Measurements from ENCODE around the gene CFAP97D2.

The CFAP97D2 gene

DNA sequence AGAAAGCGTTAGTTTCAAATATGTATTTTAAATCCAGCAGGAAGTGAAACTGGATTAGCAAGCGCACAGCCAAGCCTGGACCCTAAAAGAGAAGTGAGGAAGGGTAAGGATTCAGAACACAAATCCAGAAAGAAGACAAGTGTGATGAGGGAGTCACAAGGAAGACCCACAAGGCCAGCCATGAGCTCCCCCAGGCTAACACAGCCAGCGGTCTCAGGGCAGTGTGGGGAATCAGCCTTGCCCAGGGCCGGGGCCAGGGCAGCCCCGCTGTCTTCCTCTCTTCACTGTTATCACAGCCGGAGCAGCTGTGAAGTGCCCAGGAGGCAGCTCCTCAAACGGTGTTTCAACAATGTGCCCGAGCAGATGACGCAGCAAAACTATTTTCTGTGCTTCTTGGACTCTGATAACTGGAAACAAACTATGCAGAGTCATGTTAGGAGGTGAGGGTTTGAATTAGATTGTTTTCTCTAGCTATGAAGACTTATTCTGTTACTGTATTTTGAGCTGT is 43.5 kb downstream of the CFAP97D2 start:
- no peaks in the 10 kb centered on the region for H3K27me3 ChIP-seq (ENCODE audit: insufficient read depth, low read length)
- H3K9me3 ChIP-seq (ENCODE audit: insufficient read depth, low read depth, low read length): no peaks in the 10 kb centered on the region
- H3K36me3 ChIP-seq (ENCODE audit: insufficient read depth, low read depth, low read length): no peaks in the 10 kb centered on the region
- no peak overlapping the region for H3K4me3 ChIP-seq (ENCODE audit: low read length)
- peaks cover 6% of the 10 kb centered on the region; the same call in 1 of the 2 replicates for H3K4me1 ChIP-seq (ENCODE audit: insufficient read depth, low read length)
- no peak overlapping the region for H3K27ac ChIP-seq (ENCODE audit: low read length)
- H3K9ac ChIP-seq (ENCODE audit: low read depth, low read length): no peak overlapping the region

- H3K4me3 ChIP-seq (ENCODE audit: low read length): no peak overlapping the region
- H3K27ac ChIP-seq (ENCODE audit: low read length): no peak overlapping the region
- no peak overlapping the region for H3K9ac ChIP-seq (ENCODE audit: low read depth, low read length)
- no peaks in the 10 kb centered on the region for H3K27me3 ChIP-seq (ENCODE audit: insufficient read depth, low read length)
- H3K9me3 ChIP-seq (ENCODE audit: insufficient read depth, low read depth, low read length): no peaks in the 10 kb centered on the region
- no peaks in the 10 kb centered on the region for H3K36me3 ChIP-seq (ENCODE audit: insufficient read depth, low read depth, low read length)
- peaks cover 22% of the 10 kb centered on the region for H3K4me1 ChIP-seq (ENCODE audit: insufficient read depth, low read length)
Observed at GRCh38 chr13:114224201-114224600, 45.1 kb downstream of the CFAP97D2 start.

DNA sequence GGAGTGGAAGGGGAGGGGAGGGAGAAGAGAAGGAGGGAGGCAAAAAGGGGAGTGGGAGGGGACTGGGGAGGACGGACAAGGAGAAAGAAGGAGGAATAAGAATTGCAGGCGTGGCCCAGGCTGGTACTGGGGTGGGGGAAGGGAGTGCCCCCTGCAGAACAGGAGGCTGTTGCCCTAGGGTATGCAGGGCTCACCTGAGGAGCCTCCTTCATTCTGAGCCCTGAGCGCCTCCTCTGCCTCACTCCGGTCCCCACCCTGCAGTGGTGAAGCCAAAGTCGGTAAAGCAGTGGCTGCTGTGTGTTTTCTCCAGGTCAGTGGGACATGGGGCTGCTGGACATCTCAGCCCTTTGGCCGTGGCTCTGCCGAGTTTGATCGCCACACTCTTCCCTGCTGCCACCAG is 46.6 kb downstream of the CFAP97D2 start:
- peaks cover 35% of the 10 kb centered on the region for H3K4me1 ChIP-seq (ENCODE audit: insufficient read depth, low read length)
- H3K9ac ChIP-seq (ENCODE audit: low read depth, low read length): no peak overlapping the region
- H3K27ac ChIP-seq (ENCODE audit: low read length): no peak overlapping the region

GRCh38 chr13:114226088-114226487 is 47.0 kb downstream of the CFAP97D2 start:
- Histone ChIP-seq H3K4me3 (ENCODE audit: low read length) (no peak overlapping the region), H3K36me3 (ENCODE audit: insufficient read depth, low read depth, low read length) (no peaks in the 10 kb centered on the region), H3K27me3 (ENCODE audit: insufficient read depth, low read length) (no peaks in the 10 kb centered on the region), H3K4me1 (ENCODE audit: insufficient read depth, low read length) (peaks cover 38% of the 10 kb centered on the region), H3K9me3 (ENCODE audit: insufficient read depth, low read depth, low read length) (no peaks in the 10 kb centered on the region), H3K27ac (ENCODE audit: low read length) (no peak overlapping the region), H3K9ac (ENCODE audit: low read depth, low read length) (no peak overlapping the region)

More for the DNA sequence above, 46.6 kb downstream of the CFAP97D2 start:
- H3K4me3 ChIP-seq (ENCODE audit: low read length): no peak overlapping the region
- H3K9me3 ChIP-seq (ENCODE audit: insufficient read depth, low read depth, low read length): no peaks in the 10 kb centered on the region
- H3K27me3 ChIP-seq (ENCODE audit: insufficient read depth, low read length): no peaks in the 10 kb centered on the region
- H3K36me3 ChIP-seq (ENCODE audit: insufficient read depth, low read depth, low read length): no peaks in the 10 kb centered on the region

DNA sequence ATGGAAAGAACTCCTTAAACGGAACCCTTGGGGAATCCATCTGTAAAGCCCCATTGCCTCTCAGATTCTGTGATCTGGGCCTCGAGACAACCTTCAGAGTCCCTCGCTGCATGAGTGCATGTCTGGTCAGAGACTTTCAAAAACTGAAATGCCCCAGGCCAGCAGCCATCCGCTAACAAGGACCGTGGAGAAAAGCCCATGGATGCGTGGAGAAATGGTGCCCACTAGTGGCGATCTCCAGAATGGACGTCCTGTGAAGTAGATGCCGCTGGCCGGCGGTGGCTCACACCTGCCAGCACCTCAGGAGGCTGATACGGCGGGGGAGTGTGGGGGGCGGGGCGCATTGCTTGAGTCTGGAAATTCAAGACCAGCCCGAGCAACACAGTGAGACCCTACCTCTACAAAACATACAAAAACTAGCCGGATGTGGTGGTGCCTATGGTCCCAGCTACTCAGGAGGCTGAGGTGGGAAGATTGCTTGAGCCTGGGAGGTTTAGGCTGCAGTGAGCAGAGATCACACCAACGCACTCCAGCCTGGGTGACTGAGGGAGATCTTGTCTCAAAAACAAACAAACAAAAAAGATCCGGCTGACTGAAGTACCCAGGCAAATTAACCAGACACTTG is 47.8 kb downstream of the CFAP97D2 start:
- Histone ChIP-seq H3K36me3 (ENCODE audit: insufficient read depth, low read depth, low read length) (no peaks in the 10 kb centered on the region), H3K4me3 (ENCODE audit: low read length) (no peak overlapping the region), H3K27me3 (ENCODE audit: insufficient read depth, low read length) (no peaks in the 10 kb centered on the region), H3K4me1 (ENCODE audit: insufficient read depth, low read length) (peaks cover 38% of the 10 kb centered on the region), H3K9me3 (ENCODE audit: insufficient read depth, low read depth, low read length) (no peaks in the 10 kb centered on the region), H3K27ac (ENCODE audit: low read length) (no peak overlapping the region), H3K9ac (ENCODE audit: low read depth, low read length) (no peak overlapping the region)

DNA sequence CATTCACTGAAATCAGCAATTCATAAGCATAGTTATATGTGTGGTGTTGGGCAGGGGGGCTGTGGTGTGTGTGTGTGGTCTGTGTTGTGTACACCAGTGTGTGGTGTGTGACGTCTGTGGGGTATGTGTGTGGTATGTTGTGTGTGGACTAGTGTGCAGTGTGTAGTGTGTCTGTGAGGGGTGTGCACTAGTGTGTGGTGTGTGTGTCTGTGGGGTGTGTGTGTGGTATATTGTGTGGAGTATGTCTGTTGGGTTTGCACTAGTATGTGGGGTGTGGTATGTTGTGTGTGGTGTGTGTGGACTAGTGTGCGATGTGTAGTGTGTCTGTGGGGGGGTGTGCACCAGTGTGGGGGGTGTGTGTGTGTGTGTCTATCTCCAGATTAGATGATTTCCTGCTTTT is 48.5 kb downstream of the CFAP97D2 start:
- Histone ChIP-seq H3K27ac (ENCODE audit: low read length) (peak overlapping the region; percentile 39), H3K4me3 (ENCODE audit: low read length) (no peak overlapping the region), H3K27me3 (ENCODE audit: insufficient read depth, low read length) (no peaks in the 10 kb centered on the region), H3K4me1 (ENCODE audit: insufficient read depth, low read length) (peaks cover 45% of the 10 kb centered on the region), H3K9ac (ENCODE audit: low read depth, low read length) (no peak overlapping the region), H3K9me3 (ENCODE audit: insufficient read depth, low read depth, low read length) (no peaks in the 10 kb centered on the region), H3K36me3 (ENCODE audit: insufficient read depth, low read depth, low read length) (no peaks in the 10 kb centered on the region)

GRCh38 chr13:114228176-114228575 is 49.1 kb downstream of the CFAP97D2 start:
- peak overlapping the region; percentile 42; the same call in 1 of the 2 replicates for H3K9ac ChIP-seq (ENCODE audit: low read depth, low read length)
- peaks cover 48% of the 10 kb centered on the region for H3K4me1 ChIP-seq (ENCODE audit: insufficient read depth, low read length)
- H3K27ac ChIP-seq (ENCODE audit: low read length): no peak overlapping the region
- no peaks in the 10 kb centered on the region for H3K36me3 ChIP-seq (ENCODE audit: insufficient read depth, low read depth, low read length)
- H3K27me3 ChIP-seq (ENCODE audit: insufficient read depth, low read length): no peaks in the 10 kb centered on the region
- no peak overlapping the region for H3K4me3 ChIP-seq (ENCODE audit: low read length)
- no peaks in the 10 kb centered on the region for H3K9me3 ChIP-seq (ENCODE audit: insufficient read depth, low read depth, low read length)

DNA sequence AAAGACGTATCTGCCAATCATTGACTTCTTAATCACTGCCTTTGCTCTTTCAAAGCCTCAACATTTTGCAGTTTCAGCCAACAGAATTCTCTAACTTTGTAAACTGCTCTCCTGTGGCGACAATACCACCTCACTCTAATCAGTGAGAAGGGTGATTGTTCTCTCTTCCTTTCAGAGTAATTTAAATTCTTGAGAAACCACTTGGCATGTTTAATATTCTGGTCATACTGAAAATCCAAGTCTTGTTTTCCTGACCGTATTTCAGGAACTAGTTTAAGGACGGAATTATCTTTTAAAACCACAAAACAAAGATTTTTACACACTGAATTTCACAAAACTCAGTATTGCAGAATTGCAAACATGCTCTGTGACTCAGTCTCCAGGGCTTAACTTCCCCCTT is 50.4 kb downstream of the CFAP97D2 start:
- H3K36me3 ChIP-seq (ENCODE audit: insufficient read depth, low read depth, low read length): no peaks in the 10 kb centered on the region
- no peak overlapping the region for H3K27ac ChIP-seq (ENCODE audit: low read length)
- peak overlapping the region; percentile 23; the same call in 1 of the 2 replicates for H3K4me3 ChIP-seq (ENCODE audit: low read length)
- H3K4me1 ChIP-seq (ENCODE audit: insufficient read depth, low read length): peaks cover 53% of the 10 kb centered on the region
- no peaks in the 10 kb centered on the region for H3K9me3 ChIP-seq (ENCODE audit: insufficient read depth, low read depth, low read length)
- H3K9ac ChIP-seq (ENCODE audit: low read depth, low read length): peak overlapping the region; percentile 65
- peaks cover 5% of the 10 kb centered on the region; the same call in 1 of the 2 replicates for H3K27me3 ChIP-seq (ENCODE audit: insufficient read depth, low read length)

- peak overlapping the region; percentile 65 for H3K9ac ChIP-seq (ENCODE audit: low read depth, low read length)
- H3K27ac ChIP-seq (ENCODE audit: low read length): peak overlapping the region; percentile 26
- peaks cover 5% of the 10 kb centered on the region; the same call in 1 of the 2 replicates for H3K27me3 ChIP-seq (ENCODE audit: insufficient read depth, low read length)
- H3K4me1 ChIP-seq (ENCODE audit: insufficient read depth, low read length): peaks cover 53% of the 10 kb centered on the region
- H3K36me3 ChIP-seq (ENCODE audit: insufficient read depth, low read depth, low read length): no peaks in the 10 kb centered on the region
- H3K4me3 ChIP-seq (ENCODE audit: low read length): peak overlapping the region; percentile 23; the same call in 1 of the 2 replicates
- no peaks in the 10 kb centered on the region for H3K9me3 ChIP-seq (ENCODE audit: insufficient read depth, low read depth, low read length)
Observed at GRCh38 chr13:114230117-114230516, 51.1 kb downstream of the CFAP97D2 start.

- peak overlapping the region; percentile 26 for H3K27ac ChIP-seq (ENCODE audit: low read length)
- H3K9ac ChIP-seq (ENCODE audit: low read depth, low read length): peak overlapping the region; percentile 65; the same call in 1 of the 2 replicates
- peaks cover 55% of the 10 kb centered on the region for H3K4me1 ChIP-seq (ENCODE audit: insufficient read depth, low read length)
- peaks cover 5% of the 10 kb centered on the region; the same call in 1 of the 2 replicates for H3K27me3 ChIP-seq (ENCODE audit: insufficient read depth, low read length)
- H3K36me3 ChIP-seq (ENCODE audit: insufficient read depth, low read depth, low read length): no peaks in the 10 kb centered on the region
- no peaks in the 10 kb centered on the region for H3K9me3 ChIP-seq (ENCODE audit: insufficient read depth, low read depth, low read length)
- H3K4me3 ChIP-seq (ENCODE audit: low read length): peak overlapping the region; percentile 8; the same call in 1 of the 2 replicates
Observed at GRCh38 chr13:114230575-114230974, 51.5 kb downstream of the CFAP97D2 start.

GRCh38 chr13:114231886-114232285 is 52.8 kb downstream of the CFAP97D2 start:
- Histone ChIP-seq H3K9me3 (ENCODE audit: insufficient read depth, low read depth, low read length) (no peaks in the 10 kb centered on the region), H3K9ac (ENCODE audit: low read depth, low read length) (no peak overlapping the region), H3K4me3 (ENCODE audit: low read length) (no peak overlapping the region), H3K36me3 (ENCODE audit: insufficient read depth, low read depth, low read length) (peaks cover 5% of the 10 kb centered on the region; the same call in 1 of the 2 replicates), H3K27me3 (ENCODE audit: insufficient read depth, low read length) (peaks cover 5% of the 10 kb centered on the region; the same call in 1 of the 2 replicates), H3K27ac (ENCODE audit: low read length) (no peak overlapping the region), H3K4me1 (ENCODE audit: insufficient read depth, low read length) (peaks cover 60% of the 10 kb centered on the region)

DNA sequence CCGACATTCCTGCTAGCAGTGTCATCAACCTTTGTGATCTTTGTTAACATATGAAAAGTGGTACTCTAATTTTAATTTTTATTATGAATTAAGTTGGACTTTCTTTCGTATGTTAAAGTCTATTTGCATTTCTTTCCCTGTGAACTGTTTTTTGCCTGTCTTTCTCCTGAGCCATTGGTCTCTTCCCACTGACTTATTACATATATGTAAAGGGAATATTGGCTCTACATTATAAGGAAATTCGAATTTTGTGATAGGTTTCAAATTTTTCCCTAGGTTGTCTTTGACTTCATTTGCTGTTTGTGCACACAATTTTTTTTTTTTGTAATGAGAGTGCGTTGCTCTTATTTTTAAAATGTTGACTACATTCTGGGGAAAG is 55.2 kb downstream of the CFAP97D2 start:
- Histone ChIP-seq H3K9ac (ENCODE audit: low read depth, low read length) (peak overlapping the region; percentile 29; the same call in 1 of the 2 replicates), H3K36me3 (ENCODE audit: insufficient read depth, low read depth, low read length) (peaks cover 29% of the 10 kb centered on the region), H3K27ac (ENCODE audit: low read length) (no peak overlapping the region), H3K27me3 (ENCODE audit: insufficient read depth, low read length) (peaks cover 5% of the 10 kb centered on the region; the same call in 1 of the 2 replicates), H3K4me1 (ENCODE audit: insufficient read depth, low read length) (peaks cover 37% of the 10 kb centered on the region; the same call in 1 of the 2 replicates), H3K9me3 (ENCODE audit: insufficient read depth, low read depth, low read length) (no peaks in the 10 kb centered on the region), H3K4me3 (ENCODE audit: low read length) (peak overlapping the region; percentile 26; the same call in 1 of the 2 replicates)
